Esophagus (tissue), 2 donors: Measurements from ENCODE around the gene PCNX1. TPM values are rescaled to one million over a fixed set of nuclear protein-coding genes. Genes with fewer than 3 reads are reported as not detected.

Experiments used
- H3K27ac ChIP-seq, 2 donors: one replicate each; pipeline ENCODE4 v1.5.1; 2013; ENCODE audit warnings: low read depth in 2 of 2, mild to moderate bottlenecking in 2 of 2, inconsistent platforms in 1 of 2, low read length in 1 of 2, moderate library complexity in 1 of 2
- H3K27me3 ChIP-seq, 2 donors: one replicate each; pipeline ENCODE4 v1.6.1; 2013; ENCODE audit warnings: low read length in 2 of 2, control low read depth in 1 of 2, mild to moderate bottlenecking in 1 of 2; ENCODE audit not compliant: insufficient read depth in 2 of 2, control insufficient read depth in 1 of 2
- H3K36me3 ChIP-seq, 2 donors: one replicate each; pipeline ENCODE4 v1.6.1; 2013; ENCODE audit warnings: low read length in 1 of 2; ENCODE audit not compliant: control insufficient read depth in 2 of 2, insufficient read depth in 2 of 2
- H3K4me1 ChIP-seq, 2 donors: one replicate each; pipeline ENCODE4 v1.6.1; 2013; ENCODE audit warnings: low read length in 1 of 2; ENCODE audit not compliant: control insufficient read depth in 2 of 2, insufficient read depth in 2 of 2
- H3K4me3 ChIP-seq, 2 donors: one replicate each; pipeline ENCODE4 v1.5.1; 2013; ENCODE audit warnings: low read length in 2 of 2, mild to moderate bottlenecking in 2 of 2, low read depth in 1 of 2, moderate library complexity in 1 of 2
- H3K9me3 ChIP-seq, 2 donors: one replicate each; pipeline ENCODE4 v1.6.1; 2013; ENCODE audit warnings: mild to moderate bottlenecking in 2 of 2, low read depth in 1 of 2, low read length in 1 of 2, moderate library complexity in 1 of 2; ENCODE audit not compliant: control insufficient read depth in 2 of 2, insufficient read depth in 1 of 2
- WGBS, 2 donors: extraction: QIAGEN DNeasy Blood & Tissue Kit; methylation state at CpG; one replicate each; pipeline ENCODE4 v1.1.7; 2013; 5-methylcytosine and 5-hydroxymethylcytosine counted together
- polyA plus RNA-seq, 2 donors: library from polyadenylated mRNA; stranded (reverse); fragments of 200-250 nt; gene quantifications; one replicate each; pipeline ENCODE4 v1.2.3, GENCODE V29; 2013
- donor health status: healthy with polysubstance abuse.
- donor health status: Bipolar disorder and iron deficiency.

PCNX1 gene
- polyA plus RNA-seq, 2 donors: 3.9 to 4.1 TPM

GRCh38 chr14:70887737-70888499 is 19.3 kb upstream of the PCNX1 start:
- Histone ChIP-seq H3K9me3 (no peaks in the 10 kb centered on the region), H3K27me3 (no peaks in the 10 kb centered on the region), H3K4me1 (no peaks in the 10 kb centered on the region), H3K36me3 (no peaks in the 10 kb centered on the region), H3K27ac (peak overlapping the region; percentile 17 to 21), H3K4me3 (no peak overlapping the region)
- 88 to 91% methylated on average over 3 of the region's 3 CpGs for WGBS, 2 donors

- 32 to 50% methylated on average over 1 of the region's 1 CpG for WGBS, 2 donors
- Histone ChIP-seq H3K4me3 (no peak overlapping the region), H3K36me3 (no peaks in the 10 kb centered on the region), H3K27me3 (no peaks in the 10 kb centered on the region), H3K9me3 (no peaks in the 10 kb centered on the region), H3K27ac (no peak overlapping the region), H3K4me1 (no peaks in the 10 kb centered on the region)
These were observed 18.5 kb upstream of the PCNX1 start for GRCh38 chr14:70888681-70889175.

DNA sequence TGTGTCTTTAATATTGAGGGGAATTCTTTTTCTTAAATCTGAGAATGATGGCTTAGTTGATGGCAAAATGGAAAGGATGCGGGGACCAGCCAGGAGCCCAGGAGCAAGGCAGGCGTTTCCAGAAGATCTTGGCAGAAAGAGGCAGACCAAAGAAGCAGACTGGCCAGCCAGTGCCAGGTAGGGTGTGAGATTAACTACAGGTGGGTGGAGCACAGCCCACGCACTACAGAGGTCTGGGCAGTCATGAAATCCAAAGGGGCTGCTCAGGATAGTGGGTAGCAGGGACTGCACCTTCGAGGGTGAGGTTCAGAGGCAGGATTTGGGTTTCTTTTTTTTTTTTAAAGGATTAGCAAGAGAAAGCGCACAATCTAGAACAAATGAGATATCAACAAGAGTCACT is 17.7 kb upstream of the PCNX1 start:
- Histone ChIP-seq H3K4me3 (no peak overlapping the region), H3K36me3 (no peaks in the 10 kb centered on the region), H3K27me3 (no peaks in the 10 kb centered on the region), H3K4me1 (no peaks in the 10 kb centered on the region), H3K9me3 (no peaks in the 10 kb centered on the region), H3K27ac (no peak overlapping the region)
- 74 to 76% methylated on average over 5 of the region's 5 CpGs for WGBS, 2 donors

GRCh38 chr14:70890826-70891659 is 16.2 kb upstream of the PCNX1 start:
- H3K27me3 ChIP-seq: no peaks in the 10 kb centered on the region
- H3K4me3 ChIP-seq: no peak overlapping the region
- H3K4me1 ChIP-seq: no peaks in the 10 kb centered on the region
- no peaks in the 10 kb centered on the region for H3K9me3 ChIP-seq
- 84 to 85% methylated on average over 5 of the region's 5 CpGs for WGBS, 2 donors
- H3K36me3 ChIP-seq: no peaks in the 10 kb centered on the region
- no peak overlapping the region for H3K27ac ChIP-seq

- 93 to 95% methylated on average over 2 of the region's 2 CpGs for WGBS, 2 donors
- no peaks in the 10 kb centered on the region for H3K4me1 ChIP-seq
These were observed 15.5 kb upstream of the PCNX1 start for GRCh38 chr14:70891737-70892136.

DNA sequence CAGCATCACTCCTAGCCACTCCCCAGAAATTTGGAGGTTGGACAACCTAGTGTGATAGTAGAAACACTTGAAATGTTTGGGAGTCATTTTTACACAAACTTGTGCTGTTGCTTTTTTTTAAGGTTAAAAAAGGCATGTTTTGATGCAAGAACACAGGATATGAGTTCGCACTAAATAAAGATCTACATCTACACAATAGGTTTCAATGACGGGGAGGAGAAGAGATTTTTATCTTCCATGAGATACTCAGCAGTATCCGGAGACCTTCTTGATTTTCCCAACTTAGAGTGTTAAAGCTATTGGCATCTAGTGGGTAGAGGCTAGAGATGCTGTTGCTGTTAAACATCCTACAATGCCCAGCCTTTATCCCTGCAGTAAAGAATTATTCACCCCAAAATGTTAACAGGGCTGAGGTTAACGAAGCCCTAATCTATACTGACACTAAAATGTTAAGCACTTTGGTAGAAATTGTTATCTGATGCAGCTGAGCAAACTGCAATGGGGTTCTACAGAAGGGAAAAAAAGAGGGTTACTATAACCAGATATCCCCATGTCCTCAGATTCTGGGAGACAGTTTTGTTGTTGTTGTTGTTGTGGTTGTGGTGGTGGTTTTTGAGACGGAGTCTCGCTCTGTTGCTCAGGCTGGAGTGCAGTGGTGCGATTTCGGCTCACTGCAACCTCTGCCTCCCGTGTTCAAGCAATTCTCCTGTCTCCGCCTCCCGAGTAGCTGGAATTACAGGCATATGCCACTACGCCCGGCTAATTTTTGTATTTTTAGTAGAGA is 14.0 kb upstream of the PCNX1 start:
- Histone ChIP-seq H3K36me3 (no peaks in the 10 kb centered on the region), H3K9me3 (no peaks in the 10 kb centered on the region), H3K27ac (no peak overlapping the region), H3K4me3 (no peak overlapping the region), H3K27me3 (no peaks in the 10 kb centered on the region), H3K4me1 (no peaks in the 10 kb centered on the region)
- 83 to 86% methylated on average over 13 of the region's 13 CpGs for WGBS, 2 donors

More at GRCh38 chr14:70891737-70892136, 15.5 kb upstream of the PCNX1 start:
- H3K36me3 ChIP-seq: no peaks in the 10 kb centered on the region
- H3K9me3 ChIP-seq: no peaks in the 10 kb centered on the region
- H3K27ac ChIP-seq: no peak overlapping the region
- H3K4me3 ChIP-seq: no peak overlapping the region
- no peaks in the 10 kb centered on the region for H3K27me3 ChIP-seq

GRCh38 chr14:70893858-70894291 is 13.4 kb upstream of the PCNX1 start:
- no peaks in the 10 kb centered on the region for H3K4me1 ChIP-seq
- no peak overlapping the region for H3K27ac ChIP-seq
- WGBS, 2 donors: 87 to 88% methylated on average over 5 of the region's 5 CpGs
- H3K27me3 ChIP-seq: no peaks in the 10 kb centered on the region
- H3K9me3 ChIP-seq: no peaks in the 10 kb centered on the region
- H3K36me3 ChIP-seq: no peaks in the 10 kb centered on the region
- H3K4me3 ChIP-seq: no peak overlapping the region

DNA sequence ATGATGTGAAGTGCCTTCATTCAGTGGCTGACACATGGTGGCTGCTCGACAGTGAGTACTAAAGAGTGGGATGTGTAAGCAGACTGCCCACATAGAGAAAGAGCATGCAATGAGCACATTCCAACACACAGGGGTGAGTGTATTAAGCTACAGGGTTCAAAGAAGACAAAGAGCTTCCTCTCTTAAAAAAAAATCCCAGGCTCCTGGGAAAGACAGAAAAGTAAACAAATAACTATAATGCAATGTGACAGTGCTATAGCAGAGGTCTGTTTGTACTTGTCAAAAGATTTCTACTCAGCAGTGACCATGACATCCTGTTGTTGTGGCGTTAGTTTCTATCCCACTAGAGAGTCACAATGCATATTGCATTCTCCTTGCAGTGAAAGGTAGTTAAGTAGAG is 12.4 kb upstream of the PCNX1 start:
- no peaks in the 10 kb centered on the region for H3K27me3 ChIP-seq
- no peak overlapping the region for H3K4me3 ChIP-seq
- no peaks in the 10 kb centered on the region for H3K4me1 ChIP-seq
- H3K36me3 ChIP-seq: no peaks in the 10 kb centered on the region
- H3K9me3 ChIP-seq: no peaks in the 10 kb centered on the region
- H3K27ac ChIP-seq: no peak overlapping the region
- WGBS, 2 donors: 51 to 55% methylated on average over 2 of the region's 2 CpGs

DNA sequence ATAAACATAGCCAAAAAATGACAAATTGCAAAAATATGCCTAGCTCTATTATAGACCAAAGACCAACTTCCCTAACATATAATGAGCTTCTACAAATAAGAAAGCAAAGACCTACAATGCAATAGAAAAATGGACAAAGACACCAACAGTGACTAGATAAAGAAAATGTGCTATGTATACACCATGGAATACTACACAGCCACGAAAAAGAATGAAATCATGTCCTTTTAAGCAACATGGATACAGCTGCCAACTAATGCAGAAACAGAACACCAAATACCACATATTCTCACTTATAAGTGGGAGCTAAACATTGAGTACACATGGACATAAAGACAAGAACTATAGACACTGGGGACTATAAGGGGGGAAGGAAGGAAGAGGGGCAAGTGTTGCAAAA is 10.9 kb upstream of the PCNX1 start:
- H3K27me3 ChIP-seq: no peaks in the 10 kb centered on the region
- H3K4me3 ChIP-seq: no peak overlapping the region
- H3K36me3 ChIP-seq: no peaks in the 10 kb centered on the region
- H3K4me1 ChIP-seq: no peaks in the 10 kb centered on the region
- no peak overlapping the region for H3K27ac ChIP-seq
- WGBS, 2 donors: 66 to 81% methylated on average over 1 of the region's 1 CpG
- no peaks in the 10 kb centered on the region for H3K9me3 ChIP-seq
